ENCODE results near the gene ARCN1. TPM values are rescaled to one million over a fixed set of nuclear protein-coding genes. Genes with fewer than 3 reads are reported as not detected.

Gene ARCN1
- total and polyA plus RNA-seq, 9 of the 15 experiments (the other 6 are each of a cell fraction or from before 2014, with no cell fraction given), result 30.0 to 224 (median 76.4) TPM

DNA sequence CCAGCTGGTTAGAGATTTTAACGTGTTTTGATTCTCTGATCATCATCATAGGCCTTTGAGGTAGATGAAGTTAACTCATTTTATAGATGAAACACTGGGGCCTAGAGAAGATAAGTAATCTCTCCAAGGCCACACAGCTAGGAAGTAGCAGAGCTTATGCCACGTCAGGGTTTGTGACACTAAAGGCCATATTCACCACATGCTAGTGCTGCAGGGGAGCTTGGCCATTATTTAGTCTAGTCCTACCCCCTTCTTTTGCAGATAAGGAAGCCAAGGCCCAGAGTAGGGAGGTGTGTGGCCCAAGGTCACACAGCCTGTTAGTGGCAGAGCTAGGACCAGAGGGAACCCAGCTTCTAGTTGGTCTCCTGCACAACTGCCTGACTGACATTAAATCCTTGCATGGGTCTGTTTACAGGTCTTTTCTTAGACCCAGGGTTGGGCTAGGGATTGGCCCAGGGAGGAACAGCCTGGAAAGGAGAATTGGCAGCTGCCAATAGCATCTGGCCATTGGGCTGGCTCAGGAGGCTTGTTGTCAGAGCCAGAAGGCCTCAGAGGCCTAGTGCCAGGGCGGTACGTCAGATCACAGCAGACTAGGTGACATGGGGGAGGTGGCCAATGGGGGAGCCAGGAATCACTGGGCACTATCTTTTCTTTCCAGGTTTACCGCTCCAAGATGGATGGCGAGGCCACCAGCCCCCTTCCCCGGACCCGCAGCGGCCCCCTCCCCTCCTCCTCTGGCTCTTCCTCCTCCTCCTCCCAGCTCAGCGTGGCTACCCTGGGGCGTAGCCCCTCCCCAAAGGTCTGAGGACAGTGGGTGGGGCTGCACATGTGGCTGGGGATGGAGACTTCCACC, 71.2 kb downstream of the ARCN1 start (continued):
- peak; percentile 92 for TF ChIP-seq ZFP36 (IDR thresholded peaks at IDR 0.05; ENCODE audit: low read depth, low read length, partially characterized antibody)
- TF ChIP-seq RFX1 (IDR thresholded peaks at IDR 0.05), result no peak
- 0 out of 4 replicates have a peak, but pooled peaks of 1 of the 2 experiments have one; percentile 6 for TF ChIP-seq RCOR1 (IDR thresholded peaks at IDR 0.05; ENCODE audit: borderline replicate concordance in 1 of 2, low read depth in 2 of 2, low read length in 2 of 2)
- TF ChIP-seq HDAC2 (IDR thresholded peaks at IDR 0.05), result 0 out of 2 replicates have a peak, but pooled peaks have one; percentile 34
- TF ChIP-seq C11orf30 (IDR thresholded peaks at IDR 0.05; ENCODE audit: low read depth), result 0 out of 2 replicates have a peak, but pooled peaks have one; percentile 51
- TF ChIP-seq CBFA2T3 (IDR thresholded peaks at IDR 0.05), result peak; percentile 57; the same call in 1 of the 2 replicates
- TF ChIP-seq MYC (IDR thresholded peaks at IDR 0.05; ENCODE audit: low read depth, low read length), result peak; percentile 58; the same call in 1 of the 2 replicates
- no peak for TF ChIP-seq MYC (CRISPR knock-in tag; IDR thresholded peaks at IDR 0.05; ENCODE audit: borderline replicate concordance, low read depth)
- peak; percentile 83 for TF ChIP-seq RBM25 (IDR thresholded peaks at IDR 0.05; ENCODE audit: low read depth, low read length, severe bottlenecking)
- 0 out of 2 replicates have a peak, but pooled peaks have one; percentile 21 for TF ChIP-seq MAFG (tag; conservative IDR thresholded peaks at IDR 0.05)
- peak; percentile 40; the same call in 1 of the 2 replicates for TF ChIP-seq L3MBTL2 (IDR thresholded peaks at IDR 0.05)
- TF ChIP-seq HMBOX1 (IDR thresholded peaks at IDR 0.05), result peak; percentile 69
- 0 out of 4 replicates have a peak, but pooled peaks of 1 of the 2 experiments have one; percentile 25 for TF ChIP-seq MNT (conservative IDR thresholded peaks at IDR 0.05)
- peak in 1 of 3 experiments; percentile 35 for TF ChIP-seq YY1 (IDR thresholded peaks at IDR 0.05; ENCODE audit: borderline replicate concordance in 1 of 3, control insufficient read depth in 1 of 3, extremely low read depth in 1 of 3, insufficient read depth in 3 of 3, insufficient read length in 1 of 3, insufficient replicate concordance in 2 of 3, low read depth in 1 of 3, low read length in 2 of 3)
- peak; percentile 83; the same call in 1 of the 2 replicates for TF ChIP-seq CREB3L1 (IDR thresholded peaks at IDR 0.05; ENCODE audit: borderline replicate concordance, low read depth)

All from K562 (cell line).